Activated CD4-positive, alpha-beta T cell treated with anti-CD3 and anti-CD28 coated beads for 48 hours (primary cell): Measurements from ENCODE around the gene PRRC2C.
"Not testable (repeated sequence)": the region's sequence is repeated elsewhere in the genome, so short reads cannot be mapped to it uniquely, and the experiment has no call there.

Source experiments
- DNase-seq: peaks from one replicate; pipeline ENCODE4 v3.0.0-alpha.2; 2020

The PRRC2C gene

GRCh38 chr1:171590022-171590421 lies 104.7 kb downstream of the PRRC2C start:
- DNase-seq = no peak

GRCh38 chr1:171595324-171595723 lies 110.0 kb downstream of the PRRC2C start:
- DNase-seq = no peak

GRCh38 chr1:171596119-171596518 lies 110.8 kb downstream of the PRRC2C start:
- DNase-seq = no peak

DNA sequence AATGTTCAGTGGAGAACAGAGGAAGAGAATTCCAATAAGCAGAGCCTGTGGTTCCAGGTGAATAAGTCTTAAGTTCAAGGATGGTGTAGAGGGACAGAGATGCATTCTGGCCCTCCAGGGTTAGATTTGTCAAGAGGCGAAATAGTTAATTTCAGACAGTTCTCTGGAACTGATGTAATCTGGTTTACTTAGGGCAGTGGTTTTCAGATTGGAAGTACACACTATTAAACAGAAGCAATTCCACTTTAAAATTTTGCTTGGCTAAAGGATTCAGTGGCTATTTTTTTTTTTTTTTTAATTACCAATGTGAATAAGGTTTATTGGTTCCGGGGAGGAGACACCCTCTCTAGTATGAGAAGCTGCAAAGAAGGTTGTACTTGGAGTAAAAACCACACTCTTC lies 111.4 kb downstream of the PRRC2C start:
- no peak for DNase-seq

DNA sequence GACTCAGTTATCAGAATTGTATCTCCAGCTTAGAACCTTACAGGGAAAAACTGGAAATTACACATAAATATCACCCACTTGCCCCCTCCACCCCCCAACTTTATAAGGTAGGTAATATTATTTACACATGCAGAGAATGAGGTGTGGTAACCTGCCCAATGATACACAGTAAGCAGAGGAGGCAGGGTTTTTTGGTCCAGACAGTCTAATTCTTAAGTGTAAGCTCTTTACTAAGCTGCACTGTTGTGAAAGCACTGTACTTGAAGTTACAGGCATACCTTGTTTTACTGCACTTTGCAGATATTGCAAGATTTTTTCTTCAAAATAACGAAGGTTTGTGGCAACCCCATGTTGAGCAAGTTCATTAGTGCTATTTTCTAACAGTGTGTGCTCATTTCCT lies 111.9 kb downstream of the PRRC2C start:
- DNase-seq = no peak

DNA sequence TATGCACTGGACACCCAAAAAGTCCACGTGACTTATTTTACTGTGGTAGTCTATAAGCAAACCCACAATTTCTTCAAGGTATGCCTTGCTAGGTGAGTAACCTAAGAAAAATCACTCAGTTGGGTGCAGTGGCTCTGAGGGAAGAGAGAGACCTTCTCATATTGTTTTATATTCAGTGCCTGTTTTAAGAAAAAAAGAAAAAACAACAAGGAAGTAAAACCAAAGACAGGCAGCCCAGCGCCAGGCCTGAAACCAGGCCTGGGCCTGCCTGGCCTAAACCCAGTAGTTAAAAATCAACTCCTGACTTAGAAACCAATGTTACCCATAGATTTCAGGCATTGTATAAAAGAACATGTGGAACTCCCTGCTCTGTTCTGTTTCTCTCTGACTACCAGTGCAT lies 115.0 kb downstream of the PRRC2C start:
- not testable (repeated sequence) for DNase-seq

DNA sequence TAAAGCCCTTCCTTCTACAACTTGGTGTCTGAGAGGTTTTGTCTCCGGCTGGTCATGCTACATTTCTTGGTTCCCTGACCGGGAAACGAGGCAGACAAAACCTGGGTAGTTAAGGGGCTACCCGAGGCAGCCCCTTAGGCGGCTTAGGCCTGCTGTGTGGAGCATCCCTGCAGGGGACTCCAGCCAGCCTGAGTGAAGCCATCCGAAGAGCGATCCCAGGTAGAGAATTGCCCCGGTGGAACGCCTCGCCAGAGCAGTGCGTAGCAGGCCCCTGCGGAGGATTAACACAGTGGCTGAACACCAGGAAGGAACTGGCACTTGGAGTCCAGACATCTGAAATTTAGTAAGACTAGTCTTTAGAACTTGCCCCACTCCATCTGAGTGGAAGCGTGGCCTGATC lies 115.5 kb downstream of the PRRC2C start:
- no peak for DNase-seq

- DNase-seq = not testable (repeated sequence)
These were observed 117.7 kb downstream of the PRRC2C start for GRCh38 chr1:171603042-171603441.

GRCh38 chr1:171606402-171606941 lies 121.1 kb downstream of the PRRC2C start:
- DNase-seq = no peak

GRCh38 chr1:171610385-171610784 lies 125.1 kb downstream of the PRRC2C start:
- no peak for DNase-seq

- DNase-seq = no peak
These were observed 126.0 kb downstream of the PRRC2C start for GRCh38 chr1:171611306-171611705.

DNA sequence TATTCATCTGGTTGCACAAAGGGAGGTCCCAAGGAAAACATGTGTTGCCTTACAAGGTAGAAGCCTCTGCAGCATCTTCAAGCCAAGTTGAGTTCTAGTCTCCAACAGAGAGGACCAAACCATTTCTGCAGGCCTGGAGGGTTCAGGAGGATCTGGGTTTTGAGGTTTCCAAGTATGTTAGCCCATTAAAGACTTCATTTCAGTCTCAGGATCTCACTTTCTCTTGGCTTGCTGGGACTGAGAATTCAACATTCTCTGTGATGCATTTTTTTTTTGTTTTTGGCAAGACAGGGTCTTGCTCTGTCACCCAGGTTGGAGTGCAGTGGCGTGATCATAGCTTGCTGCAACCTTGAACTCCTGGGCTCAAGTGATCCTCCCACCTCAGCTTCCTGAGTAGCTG lies 128.0 kb downstream of the PRRC2C start:
- no peak for DNase-seq

- not testable (repeated sequence) for DNase-seq
These were observed 130.0 kb downstream of the PRRC2C start for GRCh38 chr1:171615122-171615906.

DNA sequence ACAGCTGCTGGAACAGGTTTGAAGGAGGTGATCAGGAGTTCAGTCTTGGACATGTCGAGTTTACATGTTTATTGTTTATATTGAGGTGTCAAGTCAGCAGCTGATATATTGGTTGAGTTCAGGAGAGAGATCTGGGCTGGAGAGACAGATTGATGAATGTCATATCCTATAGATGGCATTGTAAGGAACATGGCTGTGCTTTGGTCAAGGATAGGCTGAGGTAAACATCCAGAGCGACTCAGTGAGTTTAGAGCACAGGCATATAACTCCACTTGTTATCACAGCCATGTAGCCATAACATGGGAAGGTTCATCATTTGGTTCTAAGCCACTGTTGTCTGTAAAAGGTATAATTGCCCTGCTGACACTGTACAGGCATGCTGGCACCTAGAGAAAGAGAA lies 131.3 kb downstream of the PRRC2C start:
- DNase-seq = no peak

GRCh38 chr1:171622152-171622462 lies 136.8 kb downstream of the PRRC2C start, which contains the start of gene MYOCOS:
Gene MYOCOS (plus strand): TSS chr1:171622243. CDS start chr1:171623884, 1,641 bp downstream.
- DNase-seq = no peak

DNA sequence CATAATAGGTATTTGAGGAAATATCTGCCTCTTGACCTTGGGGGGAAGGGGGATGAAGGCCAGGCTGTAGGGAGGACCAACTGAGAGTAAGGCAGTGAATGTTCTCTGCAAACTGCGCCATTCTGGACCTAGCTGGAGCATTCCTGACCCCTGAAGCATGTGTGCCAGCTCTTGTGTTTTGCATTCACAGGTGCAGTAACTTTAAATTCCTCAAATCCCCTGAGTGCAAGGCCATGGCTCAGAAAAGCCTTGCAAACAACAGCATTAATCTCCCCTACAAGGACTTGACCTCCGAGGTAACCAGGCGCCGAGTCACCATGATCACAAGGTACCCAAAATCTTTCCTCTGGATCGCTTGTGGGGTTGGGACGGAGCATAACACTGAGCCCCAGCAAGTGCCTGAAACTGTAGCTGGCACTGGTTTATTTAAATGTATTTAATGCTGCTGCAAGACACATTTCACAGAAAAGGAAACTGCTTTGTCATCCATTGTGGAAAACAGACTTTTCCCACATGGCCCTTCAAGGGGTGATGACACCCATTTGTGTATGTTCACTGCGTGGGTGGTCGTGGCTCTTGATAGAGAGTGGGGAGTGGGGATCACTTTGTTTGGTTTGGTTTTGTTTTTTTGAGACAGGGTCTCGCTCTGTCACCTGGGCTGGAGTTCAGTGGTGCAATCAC lies 138.5 kb downstream of the PRRC2C start:
- DNase-seq = no peak

DNA sequence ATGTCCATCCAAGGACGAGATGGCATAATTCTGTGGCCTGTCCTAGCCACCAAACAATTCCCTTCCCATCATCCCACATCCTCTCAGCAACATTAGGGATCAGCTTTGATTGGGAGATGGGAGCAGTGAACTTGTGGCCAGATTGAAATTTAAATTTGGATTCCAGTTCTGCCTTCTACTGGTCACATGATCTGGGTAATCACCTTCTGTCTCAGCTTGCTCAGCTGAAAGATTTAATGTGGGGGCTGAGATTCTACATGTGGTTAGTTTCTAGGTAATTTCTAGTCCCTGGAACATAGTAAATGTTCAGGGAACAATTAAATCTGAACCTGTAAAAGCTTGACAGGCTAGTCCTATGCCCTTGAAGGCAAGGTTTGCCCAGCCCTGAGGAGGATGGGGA lies 139.9 kb downstream of the PRRC2C start:
- DNase-seq = no peak

- no peak for DNase-seq
These were observed 141.7 kb downstream of the PRRC2C start for GRCh38 chr1:171627020-171627419.

GRCh38 chr1:171628225-171628624 lies 142.9 kb downstream of the PRRC2C start:
- no peak for DNase-seq

DNA sequence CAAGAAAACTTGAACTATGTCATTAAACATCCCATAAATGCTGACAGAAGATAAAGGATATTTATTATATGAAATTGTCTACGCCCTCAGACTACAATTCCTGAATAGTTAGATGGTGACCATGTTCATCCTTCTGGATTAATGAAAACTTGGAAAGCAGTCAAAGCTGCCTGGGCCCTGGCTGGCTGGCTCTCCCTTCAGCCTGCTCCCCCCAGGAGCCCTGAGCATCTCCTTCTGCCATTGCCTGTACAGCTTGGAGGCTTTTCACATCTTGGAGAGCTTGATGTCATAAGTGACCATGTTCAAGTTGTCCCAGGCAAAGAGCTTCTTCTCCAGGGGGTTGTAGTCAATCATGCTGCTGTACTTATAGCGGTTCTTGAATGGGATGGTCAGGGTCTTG lies 150.3 kb downstream of the PRRC2C start:
- DNase-seq = no peak

DNA sequence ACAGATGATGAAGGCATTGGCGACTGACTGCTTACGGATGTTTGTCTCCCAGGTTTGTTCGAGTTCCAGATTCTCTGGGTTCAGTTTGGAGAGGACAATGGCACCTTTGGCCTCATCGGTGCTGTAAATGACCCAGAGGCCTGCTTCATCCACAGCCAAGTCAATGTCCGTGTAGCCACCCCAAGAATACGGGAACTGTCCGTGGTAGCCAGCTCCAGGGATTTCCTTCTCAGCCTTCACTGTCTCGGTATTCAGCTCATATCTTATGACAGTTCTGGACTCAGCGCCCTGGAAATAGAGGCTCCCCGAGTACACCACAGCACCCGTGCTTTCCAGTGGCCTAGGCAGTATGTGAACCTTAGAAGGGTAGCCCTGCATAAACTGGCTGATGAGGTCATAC lies 150.8 kb downstream of the PRRC2C start:
- no peak for DNase-seq

GRCh38 chr1:171637928-171638576 lies 152.7 kb downstream of the PRRC2C start:
- DNase-seq = no peak

DNA sequence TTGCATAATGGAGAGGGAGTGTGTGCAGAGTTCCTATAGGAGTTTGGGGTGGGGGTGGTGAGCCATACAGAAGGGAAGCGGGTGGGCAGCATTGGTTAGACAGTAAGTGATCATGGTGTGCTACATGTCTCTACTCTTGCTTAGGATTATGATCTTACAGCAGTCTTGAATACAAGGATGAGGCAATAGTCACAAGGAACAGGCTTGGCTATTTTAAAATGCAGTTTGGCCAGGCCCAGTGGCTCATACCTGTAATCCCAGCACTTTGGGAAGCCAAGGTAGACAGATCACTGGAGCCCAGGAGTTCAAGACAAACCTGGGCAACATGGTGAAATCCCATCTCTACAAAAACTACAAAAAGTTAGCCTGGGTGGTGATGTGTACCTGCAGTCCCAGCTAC lies 154.9 kb downstream of the PRRC2C start:
- DNase-seq = no peak
